ENCODE measurements around the gene ANKRD40.

Gene ANKRD40

GRCh38 chr17:50649042-50649908 is 58.4 kb downstream of the ANKRD40 start:
- no peak for DNase-seq (ENCODE audit: low spot score)

- DNase-seq (ENCODE audit: low spot score): no peak
Observed at GRCh38 chr17:50647187-50647586, 60.5 kb downstream of the ANKRD40 start.

- no peak for DNase-seq (ENCODE audit: low spot score)
Observed at GRCh38 chr17:50645748-50646682, 61.7 kb downstream of the ANKRD40 start.
